ENCODE results near the gene SLC11A2.
A peak's percentile ranks its signal among the peaks of the same experiment; 100 is the strongest.

The SLC11A2 gene

DNA sequence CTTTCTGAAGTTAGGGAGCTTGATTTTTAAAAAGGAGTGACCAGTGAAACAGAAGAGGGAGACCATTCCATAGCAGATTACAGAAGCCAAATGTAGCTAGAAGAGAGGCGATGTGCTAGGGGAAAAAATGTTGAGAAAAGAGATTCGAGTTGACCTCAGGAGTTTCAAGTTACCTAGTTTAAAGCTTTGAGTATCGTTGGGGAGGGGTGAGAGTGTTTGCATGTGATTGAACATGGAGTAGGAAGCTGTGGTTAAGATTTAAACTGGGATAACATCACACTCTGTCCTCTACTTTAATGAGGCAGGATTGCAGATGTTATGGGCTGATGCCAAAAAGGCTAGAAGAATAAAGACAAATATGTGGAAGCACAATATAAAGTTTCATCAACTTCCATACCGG is 25.6 kb upstream of the SLC11A2 start:
- no peaks in the 10 kb centered on the region for H3K9me3 ChIP-seq (ENCODE audit: control insufficient read depth, low read length)
- H3K9ac ChIP-seq (ENCODE audit: low read length): no peak overlapping the region
- DNase-seq (ENCODE audit: low read depth): no peak
- H3K27me3 ChIP-seq (replicated peaks; ENCODE audit: control insufficient read depth, insufficient read depth, low read length): no peaks in the 10 kb centered on the region
- peaks cover 30% of the 10 kb centered on the region for H3K4me1 ChIP-seq (ENCODE audit: control insufficient read depth, insufficient read depth, low read length)
- H3K4me3 ChIP-seq (ENCODE audit: low read length): no peak overlapping the region
- peaks cover 48% of the 10 kb centered on the region for H3K36me3 ChIP-seq (ENCODE audit: control insufficient read depth, insufficient read depth, low read length, severe bottlenecking)

DNA sequence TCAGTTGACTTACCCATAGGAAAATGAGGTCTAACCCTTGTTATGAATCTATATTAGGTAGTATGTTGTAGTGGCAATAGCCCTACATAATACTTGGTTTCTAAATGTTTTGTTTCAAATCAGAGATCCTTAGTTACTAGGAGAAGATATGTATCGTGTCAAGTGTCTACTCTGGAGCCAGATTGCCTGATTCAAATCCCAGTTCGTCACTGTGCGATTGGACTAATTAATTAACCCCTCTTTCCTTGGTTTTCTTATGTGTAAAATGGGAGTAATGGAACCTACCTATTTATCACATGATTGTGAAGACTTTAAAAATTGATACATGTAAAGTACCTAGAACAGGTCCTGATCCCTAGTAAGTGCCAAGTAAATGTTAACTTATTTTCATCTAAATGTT is 23.3 kb upstream of the SLC11A2 start:
- H3K36me3 ChIP-seq (ENCODE audit: control insufficient read depth, insufficient read depth, low read length, severe bottlenecking): peaks cover 26% of the 10 kb centered on the region
- peak overlapping the region; percentile 98 for H3K4me3 ChIP-seq (ENCODE audit: low read length)

DNA sequence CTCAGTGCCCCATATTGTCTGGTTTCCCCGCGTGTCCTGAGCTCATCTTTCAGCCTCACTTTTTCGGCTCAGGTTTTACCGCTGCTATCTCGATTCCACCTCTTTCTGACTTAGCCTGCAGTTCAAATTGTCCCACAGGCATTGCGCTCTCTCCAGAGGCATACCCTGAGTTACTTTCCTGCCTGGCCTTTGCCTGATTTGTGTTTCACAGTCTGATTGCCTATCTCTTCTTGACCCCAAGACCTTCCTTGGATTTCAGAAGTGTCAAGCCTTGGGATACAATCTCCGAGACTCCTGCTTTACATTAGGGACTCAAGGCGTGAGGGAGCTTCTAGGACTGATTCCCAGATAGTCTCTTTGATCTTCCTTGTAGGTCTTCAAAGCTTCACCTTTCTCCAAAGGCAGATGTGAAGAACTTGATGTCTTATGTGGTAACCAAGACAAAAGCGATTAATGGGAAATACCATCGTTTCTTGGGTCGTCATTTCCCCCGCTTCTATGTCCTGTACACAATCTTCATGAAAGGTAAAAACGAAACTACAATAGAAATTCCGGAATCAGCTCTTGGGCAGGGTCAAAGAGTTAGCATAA is 22.6 kb upstream of the SLC11A2 start:
- Histone ChIP-seq H3K4me3 (ENCODE audit: low read length) (peak overlapping the region; percentile 98), H3K27me3 (replicated peaks; ENCODE audit: control insufficient read depth, insufficient read depth, low read length) (no peaks in the 10 kb centered on the region), H3K4me1 (ENCODE audit: control insufficient read depth, insufficient read depth, low read length) (peaks cover 26% of the 10 kb centered on the region), H3K9ac (ENCODE audit: low read length) (peak overlapping the region; percentile 98), H3K9me3 (ENCODE audit: control insufficient read depth, low read length) (no peaks in the 10 kb centered on the region), H3K36me3 (ENCODE audit: control insufficient read depth, insufficient read depth, low read length, severe bottlenecking) (peaks cover 19% of the 10 kb centered on the region)
- no peak for DNase-seq (ENCODE audit: low read depth)

More for the DNA sequence above, 23.3 kb upstream of the SLC11A2 start:
- peaks cover 26% of the 10 kb centered on the region for H3K4me1 ChIP-seq (ENCODE audit: control insufficient read depth, insufficient read depth, low read length)
- H3K9ac ChIP-seq (ENCODE audit: low read length): peak overlapping the region; percentile 98
- H3K27me3 ChIP-seq (replicated peaks; ENCODE audit: control insufficient read depth, insufficient read depth, low read length): no peaks in the 10 kb centered on the region
- no peaks in the 10 kb centered on the region for H3K9me3 ChIP-seq (ENCODE audit: control insufficient read depth, low read length)
- no peak for DNase-seq (ENCODE audit: low read depth)

DNA sequence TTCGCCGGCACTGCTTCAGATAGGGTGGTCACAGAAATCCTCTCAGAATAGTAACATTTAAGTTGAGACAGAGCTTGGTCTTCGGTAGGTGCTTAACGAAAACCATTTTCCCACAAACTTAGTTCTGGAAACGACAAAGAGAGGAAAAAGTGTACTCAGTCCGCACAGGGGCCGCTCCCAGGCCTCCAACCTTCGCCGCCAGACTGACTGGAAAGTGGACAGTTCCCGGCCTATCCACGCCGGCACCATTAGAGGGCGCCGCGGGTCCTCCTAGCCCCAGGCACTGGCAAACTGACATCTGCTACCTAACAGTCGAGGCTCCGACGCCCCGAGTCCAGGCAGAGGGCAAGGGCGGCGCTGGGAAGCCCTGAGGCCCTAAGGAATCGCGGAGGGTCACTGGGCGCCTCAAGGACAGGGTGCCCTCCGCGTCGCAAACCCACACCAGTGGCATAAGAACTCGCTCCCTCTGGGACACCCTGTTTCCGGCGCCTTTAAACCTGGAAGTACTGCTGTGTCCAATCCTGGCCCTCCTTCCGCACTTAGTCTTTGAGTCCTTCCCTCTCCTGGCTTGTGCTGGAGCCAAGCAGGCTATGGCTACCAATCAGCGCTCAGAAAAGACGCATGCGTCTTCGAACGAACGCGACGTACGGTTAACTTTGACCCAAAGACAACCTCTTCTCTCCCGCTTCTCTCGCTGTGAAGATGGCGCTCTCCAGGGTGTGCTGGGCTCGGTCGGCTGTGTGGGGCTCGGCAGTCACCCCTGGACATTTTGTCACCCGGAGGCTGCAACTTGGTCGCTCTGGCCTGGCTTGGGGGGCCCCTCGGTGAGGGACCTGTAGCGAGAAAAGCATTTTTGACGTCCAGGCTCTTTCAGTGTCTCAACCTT is 21.7 kb upstream of the SLC11A2 start, which contains the start of gene LETMD1:
Gene LETMD1 (plus strand): TSS at position 673 of the 886 bp plus-strand sequence. CDS start 30 bp downstream, at position 703.
- Histone ChIP-seq H3K4me1 (ENCODE audit: control insufficient read depth, insufficient read depth, low read length) (peaks cover 26% of the 10 kb centered on the region), H3K36me3 (ENCODE audit: control insufficient read depth, insufficient read depth, low read length, severe bottlenecking) (peaks cover 10% of the 10 kb centered on the region), H3K9ac (ENCODE audit: low read length) (peak within 1 kb of the TSS; percentile 98), H3K27me3 (replicated peaks; ENCODE audit: control insufficient read depth, insufficient read depth, low read length) (no peaks in the 10 kb centered on the region), H3K9me3 (ENCODE audit: control insufficient read depth, low read length) (no peaks in the 10 kb centered on the region), H3K4me3 (ENCODE audit: low read length) (peak within 1 kb of the TSS; percentile 98)
- DNase-seq (ENCODE audit: low read depth): peak; percentile 99

DNA sequence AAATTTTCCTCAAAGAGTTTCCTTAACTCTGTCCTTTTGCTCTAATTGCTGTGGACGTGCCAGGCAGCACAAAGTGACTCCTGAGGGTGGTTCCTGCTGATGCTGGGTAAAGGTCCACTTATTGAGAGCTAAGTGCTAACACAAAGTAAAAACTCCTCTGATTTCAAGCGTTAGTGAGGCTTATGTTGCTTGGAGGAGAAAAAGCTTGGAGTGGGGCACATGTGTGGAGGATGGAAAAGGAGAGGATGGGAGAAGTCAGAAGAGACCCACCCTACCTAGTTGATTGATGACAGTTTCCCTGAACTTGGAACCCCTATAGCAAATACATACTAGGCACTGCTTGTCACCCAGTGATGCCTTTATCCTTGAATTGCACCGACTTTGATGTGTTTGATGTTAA is 10.1 kb upstream of the SLC11A2 start:
- Histone ChIP-seq H3K4me3 (ENCODE audit: low read length) (no peak overlapping the region), H3K36me3 (ENCODE audit: control insufficient read depth, insufficient read depth, low read length, severe bottlenecking) (no peaks in the 10 kb centered on the region), H3K9me3 (ENCODE audit: control insufficient read depth, low read length) (no peaks in the 10 kb centered on the region), H3K4me1 (ENCODE audit: control insufficient read depth, insufficient read depth, low read length) (peaks cover 3% of the 10 kb centered on the region), H3K27me3 (replicated peaks; ENCODE audit: control insufficient read depth, insufficient read depth, low read length) (no peaks in the 10 kb centered on the region), H3K9ac (ENCODE audit: low read length) (no peak overlapping the region)
- DNase-seq (ENCODE audit: low read depth): no peak

DNA sequence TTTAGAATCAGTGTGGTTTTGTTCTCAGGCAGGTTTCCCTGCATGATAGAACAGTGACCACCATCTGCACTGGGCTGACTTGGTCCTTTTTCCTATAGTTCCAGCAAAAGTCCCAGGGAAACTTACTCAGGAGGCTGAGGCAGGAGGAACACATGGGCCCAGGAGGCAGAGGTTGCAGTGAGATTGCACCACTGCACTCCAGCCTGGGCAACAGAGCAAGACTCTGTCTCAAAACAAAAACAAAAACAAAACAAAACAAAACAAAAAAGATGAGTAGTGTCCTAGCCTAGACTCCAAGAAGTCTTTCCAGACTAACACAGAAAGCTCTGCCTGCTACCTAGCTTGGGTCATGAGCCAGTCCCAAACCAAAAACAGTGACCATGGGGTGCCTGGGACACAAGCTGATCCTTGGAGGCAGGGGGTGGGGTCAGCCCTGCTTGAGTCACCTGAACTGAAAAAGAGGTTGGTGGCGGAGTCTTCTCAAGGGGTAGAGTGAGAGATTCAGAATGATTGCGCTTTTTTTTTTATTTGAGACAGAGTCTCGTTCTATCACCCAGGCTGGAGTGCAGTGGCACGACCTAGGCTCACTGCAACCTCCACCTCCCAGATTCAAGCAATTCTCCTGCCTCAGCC is 7.4 kb upstream of the SLC11A2 start:
- Histone ChIP-seq H3K27me3 (replicated peaks; ENCODE audit: control insufficient read depth, insufficient read depth, low read length) (no peaks in the 10 kb centered on the region), H3K4me3 (ENCODE audit: low read length) (no peak overlapping the region)

DNA sequence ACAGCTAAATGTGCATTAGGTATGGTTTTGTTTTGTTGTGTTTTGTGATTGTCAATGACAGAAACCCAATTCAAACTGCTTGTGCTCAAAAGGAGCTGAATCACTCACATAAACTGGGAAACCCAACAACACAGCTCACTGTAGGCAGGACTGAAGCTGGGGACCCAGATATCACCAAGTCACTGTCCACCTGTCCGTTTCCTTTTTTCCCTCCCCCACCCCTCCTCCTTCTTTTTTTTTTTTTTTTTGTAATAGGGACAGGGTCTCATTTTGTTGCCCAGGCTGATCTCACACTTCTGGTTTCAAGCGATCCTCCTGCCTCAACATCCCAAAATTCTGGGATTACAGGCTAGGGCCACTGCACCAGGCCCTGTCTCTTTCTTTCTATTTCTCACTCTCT is 6.9 kb upstream of the SLC11A2 start:
- DNase-seq (ENCODE audit: low read depth): no peak
- peaks cover 12% of the 10 kb centered on the region for H3K4me1 ChIP-seq (ENCODE audit: control insufficient read depth, insufficient read depth, low read length)
- H3K36me3 ChIP-seq (ENCODE audit: control insufficient read depth, insufficient read depth, low read length, severe bottlenecking): no peaks in the 10 kb centered on the region
- no peaks in the 10 kb centered on the region for H3K9me3 ChIP-seq (ENCODE audit: control insufficient read depth, low read length)
- no peaks in the 10 kb centered on the region for H3K27me3 ChIP-seq (replicated peaks; ENCODE audit: control insufficient read depth, insufficient read depth, low read length)
- no peak overlapping the region for H3K4me3 ChIP-seq (ENCODE audit: low read length)
- no peak overlapping the region for H3K9ac ChIP-seq (ENCODE audit: low read length)

More for the DNA sequence above, 7.4 kb upstream of the SLC11A2 start:
- Histone ChIP-seq H3K9me3 (ENCODE audit: control insufficient read depth, low read length) (no peaks in the 10 kb centered on the region), H3K36me3 (ENCODE audit: control insufficient read depth, insufficient read depth, low read length, severe bottlenecking) (no peaks in the 10 kb centered on the region), H3K4me1 (ENCODE audit: control insufficient read depth, insufficient read depth, low read length) (peaks cover 10% of the 10 kb centered on the region), H3K9ac (ENCODE audit: low read length) (no peak overlapping the region)
- DNase-seq (ENCODE audit: low read depth): no peak

DNA sequence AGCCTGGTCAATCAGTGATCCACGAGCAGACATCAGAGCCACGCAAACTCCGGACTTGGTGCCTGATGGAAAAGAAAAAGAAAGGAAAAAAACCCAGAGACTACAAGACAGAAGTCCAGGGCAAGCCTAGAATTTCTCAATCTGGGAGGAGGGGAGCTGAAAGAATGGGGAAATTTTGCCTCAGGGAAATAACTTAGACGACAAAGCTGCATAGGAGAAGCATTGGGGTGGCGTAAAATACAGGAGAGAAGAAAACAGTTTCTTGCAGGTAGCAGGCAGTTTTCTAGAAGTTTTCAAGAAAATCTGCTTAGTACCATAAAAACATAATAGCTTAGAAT is 2.6 kb upstream of the SLC11A2 start:
- peak; percentile 91 for DNase-seq (ENCODE audit: low read depth)
- Histone ChIP-seq H3K9me3 (ENCODE audit: control insufficient read depth, low read length) (no peaks in the 10 kb centered on the region), H3K4me3 (ENCODE audit: low read length) (peak overlapping the region; percentile 76), H3K27me3 (replicated peaks; ENCODE audit: control insufficient read depth, insufficient read depth, low read length) (no peaks in the 10 kb centered on the region), H3K36me3 (ENCODE audit: control insufficient read depth, insufficient read depth, low read length, severe bottlenecking) (no peaks in the 10 kb centered on the region), H3K4me1 (ENCODE audit: control insufficient read depth, insufficient read depth, low read length) (peaks cover 31% of the 10 kb centered on the region), H3K9ac (ENCODE audit: low read length) (peak overlapping the region; percentile 74)

DNA sequence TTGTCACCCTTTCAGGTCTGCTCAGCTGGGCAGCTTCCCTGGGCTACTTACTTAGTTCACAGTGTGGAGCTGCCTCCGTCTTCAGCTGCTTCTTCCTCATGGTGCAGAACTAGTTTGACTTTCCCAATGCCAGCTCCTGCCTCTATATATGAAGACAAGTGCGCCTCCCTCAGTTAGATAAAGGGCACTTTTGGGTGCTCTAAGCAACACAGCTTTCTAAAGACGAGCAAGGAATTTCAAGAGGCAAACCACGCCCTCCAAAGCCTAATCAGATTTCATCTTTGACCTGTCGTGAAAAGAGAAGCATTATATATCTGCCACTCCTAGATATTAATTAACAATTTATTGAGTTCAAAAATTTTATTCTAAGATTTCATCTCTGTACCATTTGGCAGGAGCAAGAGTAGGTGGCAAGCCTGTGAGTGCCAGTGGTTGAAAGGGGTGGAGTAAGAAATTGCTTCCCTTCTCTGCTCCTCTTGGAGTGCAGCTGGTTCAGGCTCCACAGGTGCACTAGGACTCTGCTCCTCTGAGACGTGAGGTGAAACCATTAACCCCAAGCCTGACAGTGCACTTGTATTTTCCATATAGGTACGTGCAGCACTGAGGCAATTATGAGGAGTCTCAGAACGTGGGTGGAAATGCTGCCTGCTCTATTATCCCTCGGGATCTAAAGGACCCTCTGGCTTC is 2.1 kb upstream of the SLC11A2 start:
- peak; percentile 73 for DNase-seq (ENCODE audit: low read depth)
- Histone ChIP-seq H3K27me3 (replicated peaks; ENCODE audit: control insufficient read depth, insufficient read depth, low read length) (no peaks in the 10 kb centered on the region), H3K36me3 (ENCODE audit: control insufficient read depth, insufficient read depth, low read length, severe bottlenecking) (no peaks in the 10 kb centered on the region), H3K4me1 (ENCODE audit: control insufficient read depth, insufficient read depth, low read length) (peaks cover 36% of the 10 kb centered on the region), H3K9ac (ENCODE audit: low read length) (peak overlapping the region; percentile 74), H3K4me3 (ENCODE audit: low read length) (peak overlapping the region; percentile 76), H3K9me3 (ENCODE audit: control insufficient read depth, low read length) (no peaks in the 10 kb centered on the region)

DNA sequence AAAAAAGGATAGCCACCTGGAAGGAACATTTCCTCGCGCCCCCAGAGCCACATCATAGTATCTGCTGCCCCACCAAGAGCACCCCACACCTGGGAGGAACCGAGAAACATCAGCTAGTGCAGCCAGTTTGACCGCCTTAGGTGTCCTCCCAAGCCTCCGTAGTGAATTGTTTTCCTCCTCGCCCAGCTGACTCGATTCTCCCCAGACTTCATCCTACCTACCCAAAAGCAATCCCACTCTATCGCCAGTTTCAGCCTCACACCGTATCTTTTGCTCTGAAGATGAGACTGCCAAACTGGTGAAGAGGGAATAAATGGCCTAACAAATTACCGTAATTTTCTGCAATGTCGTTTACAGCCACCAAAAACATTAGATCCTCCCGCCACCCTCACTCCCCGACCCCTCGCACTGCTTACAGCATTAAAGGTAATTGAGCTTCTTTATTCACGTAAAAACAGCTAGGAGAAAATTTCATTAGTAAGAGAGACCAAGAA is 1.2 kb upstream of the SLC11A2 start:
- Histone ChIP-seq H3K27me3 (replicated peaks; ENCODE audit: control insufficient read depth, insufficient read depth, low read length) (no peaks in the 10 kb centered on the region), H3K36me3 (ENCODE audit: control insufficient read depth, insufficient read depth, low read length, severe bottlenecking) (no peaks in the 10 kb centered on the region), H3K9me3 (ENCODE audit: control insufficient read depth, low read length) (no peaks in the 10 kb centered on the region), H3K4me3 (ENCODE audit: low read length) (no peak overlapping the region), H3K9ac (ENCODE audit: low read length) (no peak overlapping the region), H3K4me1 (ENCODE audit: control insufficient read depth, insufficient read depth, low read length) (peaks cover 36% of the 10 kb centered on the region)
- DNase-seq (ENCODE audit: low read depth): no peak

Data from adipocyte (in vitro differentiated cells).